Stimulated activated CD8-positive, alpha-beta memory T cell treated with anti-CD3 and anti-CD28 coated beads, Interleukin-4, amount 100 ng/mL, for 4 hours (primary cell): ENCODE data around the gene CROCC2.

ENCODE experiments used
- DNase-seq, 2 donors: peaks; one replicate each; pipeline ENCODE4 v3.0.0-alpha.2; 2020; ENCODE audit warnings: low read depth in 2 of 2, low spot score in 1 of 2

The CROCC2 gene

GRCh38 chr2:240955306-240956170, 49.4 kb downstream of the CROCC2 start:
- no peak for DNase-seq

- no peak for DNase-seq
Measured at GRCh38 chr2:240956171-240956934, 50.2 kb downstream of the CROCC2 start.

GRCh38 chr2:240956935-240957655, 51.0 kb downstream of the CROCC2 start:
- no peak for DNase-seq

GRCh38 chr2:240957656-240958365, 51.7 kb downstream of the CROCC2 start:
- DNase-seq, result no peak

GRCh38 chr2:240958366-240959213, 52.5 kb downstream of the CROCC2 start:
- DNase-seq, result no peak

GRCh38 chr2:240959214-240959940, 53.2 kb downstream of the CROCC2 start:
- DNase-seq, result no peak

- DNase-seq, result no peak
Measured at GRCh38 chr2:240959941-240960308, 53.8 kb downstream of the CROCC2 start.

GRCh38 chr2:240960309-240960970, 54.3 kb downstream of the CROCC2 start:
- no peak for DNase-seq

GRCh38 chr2:240960971-240961876, 55.1 kb downstream of the CROCC2 start:
- no peak for DNase-seq

- DNase-seq, result no peak
Measured at GRCh38 chr2:240961910-240962299, 55.8 kb downstream of the CROCC2 start.

- no peak for DNase-seq
Measured at GRCh38 chr2:240962300-240963064, 56.3 kb downstream of the CROCC2 start.

GRCh38 chr2:240963065-240963867, 57.1 kb downstream of the CROCC2 start:
- DNase-seq, result no peak

- no peak for DNase-seq
Measured at GRCh38 chr2:240963868-240964703, 58.0 kb downstream of the CROCC2 start.

- DNase-seq, result no peak
Measured at GRCh38 chr2:240964704-240965295, 58.7 kb downstream of the CROCC2 start.

- no peak for DNase-seq
Measured at GRCh38 chr2:240965296-240965904, 59.3 kb downstream of the CROCC2 start.
